Loucy (cell line): ENCODE data around the gene LPO.

Source experiments
- CTCF ChIP-seq: fragments of 200-600 bp; sonication (generic); conservative IDR thresholded peaks from 2 replicates; pipeline ENCODE4 v1.5.1; 2014; ENCODE audit warnings: mild to moderate bottlenecking, antibody characterized with exemption, low read length
- EZH2phosphoT487 ChIP-seq: fragments of 200-600 bp; IDR thresholded peaks from 2 replicates; pipeline ENCODE4 v1.6.1; 2018; ENCODE audit warnings: antibody characterized with exemption, mild to moderate bottlenecking, moderate library complexity, borderline replicate concordance

DNA sequence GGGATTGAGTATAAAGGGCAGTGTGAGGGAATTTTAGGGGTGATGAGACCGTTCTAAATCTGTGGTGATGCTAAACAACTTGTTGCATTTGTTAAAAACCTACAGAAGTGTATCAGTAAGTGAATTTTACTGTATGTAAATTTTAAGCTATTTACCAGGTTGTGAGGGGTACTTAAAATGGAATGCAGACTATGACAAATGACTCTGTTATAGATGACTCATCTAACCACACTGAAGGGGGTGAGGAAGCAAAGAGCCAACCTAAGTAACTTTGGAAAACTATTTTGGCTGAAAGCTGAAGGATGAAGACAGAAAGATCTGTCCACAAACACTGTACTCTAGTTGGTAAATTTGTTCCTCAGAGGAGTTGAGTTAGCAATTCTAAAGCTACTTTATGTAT is 14.1 kb upstream of the LPO start:
- TF ChIP-seq CTCF, result no peak
- TF ChIP-seq EZH2phosphoT487, result no peak
